ENCODE measurements around the gene AMN. TPM values are rescaled to one million over a fixed set of nuclear protein-coding genes. Genes with fewer than 3 reads are reported as not detected.

The AMN gene
- polyA plus RNA-seq, 4 donors, result 17.4 to 43.4 (median 38.0) TPM

GRCh38 chr14:102898776-102899515, 23.5 kb upstream of the AMN start:
- DNase-seq (ENCODE audit: low read depth in 4 of 4, low spot score in 2 of 4), result no peak

GRCh38 chr14:102899516-102899900, 23.0 kb upstream of the AMN start:
- no peak for DNase-seq (ENCODE audit: low read depth in 4 of 4, low spot score in 2 of 4)

GRCh38 chr14:102900631-102901571, 21.6 kb upstream of the AMN start:
- no peak for DNase-seq (ENCODE audit: low read depth in 4 of 4, low spot score in 2 of 4)

GRCh38 chr14:102901633-102902032, 20.8 kb upstream of the AMN start:
- no peak for DNase-seq (ENCODE audit: low read depth in 4 of 4, low spot score in 2 of 4)

- DNase-seq (ENCODE audit: low read depth in 4 of 4, low spot score in 2 of 4), result no peak
These were observed 20.4 kb upstream of the AMN start for GRCh38 chr14:102902086-102902485.

GRCh38 chr14:102902523-102903247, 19.8 kb upstream of the AMN start:
- DNase-seq (ENCODE audit: low read depth in 4 of 4, low spot score in 2 of 4), result no peak

GRCh38 chr14:102903248-102903888, 19.1 kb upstream of the AMN start:
- DNase-seq (ENCODE audit: low read depth in 4 of 4, low spot score in 2 of 4), result no peak

- no peak for DNase-seq (ENCODE audit: low read depth in 4 of 4, low spot score in 2 of 4)
These were observed 18.5 kb upstream of the AMN start for GRCh38 chr14:102903889-102904512.

GRCh38 chr14:102905116-102906108, 17.1 kb upstream of the AMN start:
- no peak for DNase-seq (ENCODE audit: low read depth in 4 of 4, low spot score in 2 of 4)

GRCh38 chr14:102906616-102907302, 15.7 kb upstream of the AMN start:
- DNase-seq (ENCODE audit: low read depth in 4 of 4, low spot score in 2 of 4), result no peak

GRCh38 chr14:102907303-102907844, 15.1 kb upstream of the AMN start:
- no peak for DNase-seq (ENCODE audit: low read depth in 4 of 4, low spot score in 2 of 4)

- DNase-seq (ENCODE audit: low read depth in 4 of 4, low spot score in 2 of 4), result no peak
These were observed 14.3 kb upstream of the AMN start for GRCh38 chr14:102907980-102908730.

GRCh38 chr14:102908766-102909455, 13.6 kb upstream of the AMN start:
- DNase-seq (ENCODE audit: low read depth in 4 of 4, low spot score in 2 of 4), result no peak

GRCh38 chr14:102909462-102909861, 13.0 kb upstream of the AMN start:
- no peak for DNase-seq (ENCODE audit: low read depth in 4 of 4, low spot score in 2 of 4)

- DNase-seq (ENCODE audit: low read depth in 4 of 4, low spot score in 2 of 4), result no peak
These were observed 12.6 kb upstream of the AMN start for GRCh38 chr14:102909911-102910310.

GRCh38 chr14:102910442-102910841, 12.0 kb upstream of the AMN start:
- DNase-seq (ENCODE audit: low read depth in 4 of 4, low spot score in 2 of 4), result no peak

GRCh38 chr14:102911541-102911951, 10.9 kb upstream of the AMN start:
- no peak for DNase-seq (ENCODE audit: low read depth in 4 of 4, low spot score in 2 of 4)
